ENCODE data around the gene MS4A3.

DNA sequence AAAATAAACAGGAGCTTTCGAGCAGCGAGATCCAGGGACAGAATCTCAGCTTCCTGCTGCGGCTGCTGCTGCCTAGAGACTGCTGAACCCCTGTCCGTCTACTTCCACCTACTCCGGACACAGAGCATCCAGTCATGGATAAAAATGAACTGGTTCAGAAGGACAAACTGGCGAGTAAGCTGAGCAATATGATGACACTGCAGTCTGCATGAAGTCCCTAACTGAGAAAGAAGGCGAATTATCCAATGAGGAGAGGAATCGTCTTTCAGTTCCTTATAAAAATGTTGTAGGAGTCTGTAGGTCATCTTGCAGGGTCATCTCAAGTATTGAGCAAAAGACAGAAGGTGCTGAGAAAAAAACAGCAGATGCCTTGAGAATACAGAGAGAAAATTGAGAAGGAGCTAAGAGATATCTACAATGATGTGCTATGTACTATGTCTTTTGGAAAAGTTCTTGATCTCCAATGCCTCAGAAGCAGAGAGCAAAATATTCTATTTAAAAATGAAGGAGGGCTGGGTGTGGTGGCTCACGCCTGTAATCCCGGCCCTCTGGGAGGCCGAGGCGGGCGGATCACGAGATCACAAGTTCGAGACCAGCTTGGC, 20.9 kb downstream of the MS4A3 start:
- TF ChIP-seq CTCF (IDR thresholded peaks at IDR 0.05) (no peak), POLR2A (IDR thresholded peaks at IDR 0.05) (no peak)
